Measurements from ENCODE around the gene GALT.

GALT gene

DNA sequence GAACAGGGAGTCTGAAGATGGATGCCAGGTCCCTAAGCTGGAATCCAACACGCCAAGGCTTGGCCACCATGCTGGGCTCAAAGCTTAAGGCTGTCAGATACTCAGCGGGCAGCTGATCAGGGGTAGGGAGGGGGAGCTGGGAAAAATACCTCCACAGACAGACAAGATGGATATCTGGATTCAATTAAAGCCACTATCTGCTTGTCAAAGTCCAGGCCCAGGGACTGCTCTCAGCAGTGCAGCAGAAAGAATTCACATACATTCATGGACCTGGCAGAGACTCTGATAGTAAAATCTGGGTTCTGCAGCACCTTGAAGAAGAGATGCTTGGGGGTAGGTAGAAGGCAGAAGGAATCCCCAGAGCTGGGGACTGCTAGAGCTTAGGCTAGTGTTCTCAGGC lies 31.3 kb upstream of the GALT start:
- no peak for TF ChIP-seq ZNF274 (IDR thresholded peaks at IDR 0.05; ENCODE audit: low read depth, low read length)
- no peak overlapping the region for H3K4me3 ChIP-seq (ENCODE audit: low read length)

DNA sequence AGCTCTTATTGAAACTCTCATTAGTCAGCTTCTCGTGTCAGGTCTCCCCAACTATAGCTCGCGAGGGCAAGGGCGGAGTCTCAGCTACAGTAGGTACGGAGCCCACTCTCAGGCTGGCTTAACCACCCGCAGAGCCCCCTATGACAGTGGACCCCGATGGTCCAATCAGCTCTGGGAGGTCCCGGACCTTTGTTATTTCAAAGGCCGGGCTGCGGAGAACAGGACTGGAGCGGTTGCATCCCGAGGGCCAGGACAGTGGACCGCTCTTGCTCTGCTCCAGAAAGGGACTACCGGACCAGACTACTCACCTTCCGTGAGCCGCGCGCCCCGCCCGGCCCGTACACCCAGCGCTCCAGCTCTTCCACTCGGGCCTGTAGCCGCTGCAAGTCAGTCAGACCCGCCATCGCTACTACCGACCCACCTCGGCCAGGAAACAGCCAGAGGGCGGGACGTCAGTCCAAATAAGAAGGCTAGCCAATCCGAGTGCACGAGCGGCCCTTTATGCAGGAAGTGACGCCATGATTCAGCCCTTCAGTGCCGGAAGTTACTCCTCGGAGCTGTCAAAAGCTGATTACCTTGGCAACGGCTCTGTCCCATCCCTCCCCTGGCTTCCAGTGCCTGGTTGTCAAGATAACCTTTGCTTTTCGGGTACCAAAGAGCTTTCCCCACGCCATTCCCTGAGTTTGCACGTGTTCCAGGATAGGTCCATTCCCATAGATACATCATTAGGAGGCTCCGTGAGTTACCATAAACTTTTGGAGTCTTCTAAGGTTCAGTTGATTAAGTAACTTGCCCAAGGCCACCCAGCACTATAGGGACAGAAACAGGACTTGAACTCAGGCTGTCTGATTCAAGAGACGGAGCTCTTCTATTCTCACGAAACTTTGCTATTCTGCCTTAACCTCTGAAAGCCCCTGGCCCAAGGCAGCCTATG lies 26.1 kb upstream of the GALT start, which contains the start of gene DCTN3:
Gene DCTN3, minus strand, starts transcription at position 435 of the 934 bp plus-strand sequence. Its CDS starts 31 bp downstream, at position 404.
- H3K4me3 ChIP-seq (ENCODE audit: low read length), result peak within 1 kb of the TSS; percentile 91
- no peak for TF ChIP-seq ZNF274 (IDR thresholded peaks at IDR 0.05; ENCODE audit: low read depth, low read length)

DNA sequence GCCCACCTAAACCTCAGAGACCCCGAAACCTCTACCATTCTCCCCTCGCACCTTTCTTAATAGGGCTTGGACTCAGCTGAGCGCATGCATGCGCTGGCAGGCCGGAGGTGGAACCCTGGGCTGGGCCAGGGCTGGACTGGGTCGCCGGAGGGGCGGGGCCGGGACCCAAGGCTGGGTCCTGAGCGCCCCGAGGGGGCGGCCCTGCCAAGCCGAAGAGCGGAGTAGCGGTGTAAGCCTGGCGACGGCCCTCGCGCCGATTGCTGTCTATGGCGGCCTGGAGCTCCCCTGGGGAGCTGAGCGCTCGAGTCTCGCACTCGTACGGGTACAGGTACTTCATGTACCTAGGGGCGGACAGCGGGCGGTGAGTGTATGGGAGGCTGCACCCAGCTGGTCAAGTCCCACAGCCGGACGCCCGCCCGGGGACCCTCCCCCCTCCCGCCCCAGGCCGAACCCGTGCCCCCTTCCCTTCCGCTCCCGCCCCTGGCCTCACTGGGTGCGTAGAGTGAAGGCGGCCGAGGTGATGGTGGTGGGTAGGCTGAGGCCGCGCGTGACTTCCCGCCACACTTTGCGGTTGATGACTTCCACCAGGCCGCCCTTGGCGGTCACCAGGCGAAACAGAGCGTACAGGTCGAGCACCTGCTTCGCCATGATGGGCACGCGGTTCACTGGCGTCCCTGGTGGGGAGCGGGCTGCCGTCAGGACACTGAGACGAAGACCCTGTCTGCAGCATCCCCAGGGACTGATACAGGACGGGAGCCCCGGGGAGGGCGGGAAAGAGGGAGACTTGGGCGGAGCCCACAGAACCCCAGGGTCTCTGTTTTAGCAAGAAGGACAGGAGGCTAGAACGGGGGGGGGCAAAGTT lies 22.9 kb upstream of the GALT start:
- TF ChIP-seq ZNF274 (IDR thresholded peaks at IDR 0.05; ENCODE audit: low read depth, low read length), result no peak
- no peak overlapping the region for H3K4me3 ChIP-seq (ENCODE audit: low read length)

- TF ChIP-seq ZNF274 (IDR thresholded peaks at IDR 0.05; ENCODE audit: low read depth, low read length), result no peak
- H3K4me3 ChIP-seq (ENCODE audit: low read length), result no peak overlapping the region
Measured at GRCh38 chr9:34624475-34625185, 21.8 kb upstream of the GALT start.

- no peak for TF ChIP-seq ZNF274 (IDR thresholded peaks at IDR 0.05; ENCODE audit: low read depth, low read length)
- H3K4me3 ChIP-seq (ENCODE audit: low read length), result no peak overlapping the region
Measured at GRCh38 chr9:34625186-34625486, 21.3 kb upstream of the GALT start.

DNA sequence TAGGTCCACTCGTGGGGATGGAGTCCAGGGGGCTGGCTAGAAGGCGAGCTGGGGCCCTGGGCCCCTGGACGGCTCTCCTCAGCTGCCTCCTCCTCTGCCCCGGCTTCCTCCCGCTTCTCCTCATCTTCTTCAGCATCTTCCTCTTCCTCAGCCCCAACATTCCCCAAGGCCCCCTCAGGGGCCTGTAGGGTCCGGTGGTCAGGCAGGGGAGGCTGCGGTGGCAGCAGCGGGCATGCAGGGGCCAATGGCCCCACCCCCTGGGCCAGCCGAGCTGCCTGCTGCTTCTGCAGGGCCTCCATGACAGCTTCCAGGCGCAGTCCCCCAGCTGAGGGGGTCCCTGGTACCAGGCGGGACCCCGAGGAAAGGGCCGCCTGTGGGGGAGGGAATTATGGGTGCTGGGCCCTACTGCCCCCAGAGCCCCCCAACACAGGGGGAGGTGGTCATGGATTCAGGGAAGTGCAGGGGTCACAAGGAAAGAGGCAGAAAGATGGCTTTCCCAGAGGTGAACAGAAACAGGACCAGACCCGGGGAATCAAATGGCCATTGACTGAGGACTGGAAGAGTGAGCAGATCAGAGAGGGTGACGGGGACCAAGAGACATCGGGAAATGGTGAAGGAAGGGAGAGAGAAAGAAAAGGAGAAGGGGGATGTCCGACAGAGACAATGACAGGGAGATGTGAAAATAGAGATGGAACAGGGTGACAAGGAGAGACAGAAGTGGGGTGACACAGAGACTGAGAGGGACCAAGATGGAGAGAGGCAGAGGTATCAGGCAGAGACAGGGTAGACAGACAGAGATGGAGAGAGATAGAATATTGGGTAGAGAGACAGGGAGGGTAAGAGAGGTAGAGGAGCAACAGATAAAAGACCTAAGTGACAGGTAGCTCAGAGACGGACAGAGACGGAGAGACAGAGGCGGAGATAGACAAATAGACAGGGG lies 18.5 kb upstream of the GALT start:
- no peak for TF ChIP-seq ZNF274 (IDR thresholded peaks at IDR 0.05; ENCODE audit: low read depth, low read length)
- no peak overlapping the region; the same call in 1 of the 2 replicates for H3K4me3 ChIP-seq (ENCODE audit: low read length)

DNA sequence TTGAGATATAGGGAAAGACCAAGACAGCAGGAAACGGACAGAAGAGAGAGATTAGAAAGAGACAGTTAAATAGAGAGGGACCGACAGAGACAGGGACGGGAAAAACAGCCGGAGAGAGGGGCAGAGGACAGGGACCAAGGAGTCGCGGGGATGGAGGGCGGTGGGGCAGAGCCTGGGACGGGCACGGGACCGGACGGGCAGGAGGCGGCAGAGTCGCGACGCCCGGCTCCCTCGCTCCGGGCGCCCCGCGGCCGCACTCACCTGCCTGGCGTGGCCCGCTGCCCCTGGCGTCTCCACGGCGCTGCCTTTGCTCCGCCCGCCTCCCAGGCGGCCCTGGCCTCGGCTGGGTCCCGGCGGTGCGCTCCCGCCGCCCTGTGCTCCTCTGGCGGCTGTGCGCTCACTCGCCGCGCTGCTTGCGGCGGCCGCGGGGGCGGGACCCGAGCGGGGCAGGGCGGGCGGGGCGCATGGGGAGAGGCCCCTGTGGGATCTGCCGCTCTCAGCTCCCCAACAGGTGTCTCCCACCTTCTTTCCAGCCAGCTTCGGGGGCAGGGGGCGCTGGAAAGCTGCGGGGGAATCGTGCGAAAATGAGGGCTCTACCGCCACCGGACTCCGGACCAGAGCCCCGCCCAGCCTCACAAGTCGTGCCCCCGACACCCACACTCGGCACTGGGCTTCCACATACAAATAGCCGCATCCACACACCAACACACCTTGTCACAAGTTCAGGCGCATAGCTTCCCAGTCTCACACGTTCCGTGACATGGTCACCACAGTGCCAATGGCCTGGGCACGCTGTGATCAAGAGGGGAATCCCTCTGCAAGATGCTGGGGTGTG lies 17.6 kb upstream of the GALT start, which contains the start of gene ARID3C:
Gene ARID3C, minus strand, starts transcription at position 411 of the 835 bp plus-strand sequence. CDS start 1,052 bp downstream, outside the sequence.
- H3K4me3 ChIP-seq (ENCODE audit: low read length), result no peak within 1 kb of the TSS; the same call in 1 of the 2 replicates
- TF ChIP-seq ZNF274 (IDR thresholded peaks at IDR 0.05; ENCODE audit: low read depth, low read length), result no peak

GRCh38 chr9:34629491-34629808 lies 17.0 kb upstream of the GALT start:
- no peak for TF ChIP-seq ZNF274 (IDR thresholded peaks at IDR 0.05; ENCODE audit: low read depth, low read length)
- H3K4me3 ChIP-seq (ENCODE audit: low read length), result no peak overlapping the region

DNA sequence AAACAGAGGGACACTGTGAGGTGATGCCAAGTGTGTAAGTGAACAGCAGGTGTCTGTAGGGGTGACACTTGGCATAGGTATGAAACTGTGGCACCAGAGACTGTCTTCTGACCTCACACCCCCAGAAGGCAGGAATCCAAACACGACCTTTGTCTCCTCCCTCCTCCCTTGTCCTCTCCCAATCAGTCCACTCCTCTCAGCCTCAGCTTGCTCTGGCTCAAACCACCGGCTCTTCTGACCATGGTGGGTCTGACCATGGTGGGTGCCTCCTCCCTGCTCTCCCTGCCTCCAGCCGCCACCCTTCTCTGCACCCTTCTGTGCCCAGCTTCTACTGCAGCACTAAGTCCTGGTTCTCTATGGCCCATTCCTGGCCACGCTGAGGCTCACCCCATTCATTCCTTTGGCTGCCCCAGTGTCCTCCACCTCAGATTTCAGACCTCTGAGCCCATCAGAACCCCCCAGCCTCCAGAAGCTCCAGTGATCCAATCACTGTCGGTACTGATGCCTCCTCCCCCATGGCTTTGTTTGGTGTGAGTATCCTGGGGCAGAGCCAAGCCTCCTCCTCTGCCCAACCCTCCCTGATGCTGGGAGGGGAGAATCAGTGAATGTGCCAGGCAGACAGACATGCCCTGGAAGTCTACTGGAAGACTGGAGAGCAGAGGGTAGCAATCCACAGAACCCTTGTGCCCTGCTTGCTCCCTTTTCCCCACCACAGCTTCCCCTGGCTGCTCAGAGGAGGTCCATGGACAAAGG lies 15.9 kb upstream of the GALT start:
- TF ChIP-seq ZNF274 (IDR thresholded peaks at IDR 0.05; ENCODE audit: low read depth, low read length), result no peak
- H3K4me3 ChIP-seq (ENCODE audit: low read length), result no peak overlapping the region

DNA sequence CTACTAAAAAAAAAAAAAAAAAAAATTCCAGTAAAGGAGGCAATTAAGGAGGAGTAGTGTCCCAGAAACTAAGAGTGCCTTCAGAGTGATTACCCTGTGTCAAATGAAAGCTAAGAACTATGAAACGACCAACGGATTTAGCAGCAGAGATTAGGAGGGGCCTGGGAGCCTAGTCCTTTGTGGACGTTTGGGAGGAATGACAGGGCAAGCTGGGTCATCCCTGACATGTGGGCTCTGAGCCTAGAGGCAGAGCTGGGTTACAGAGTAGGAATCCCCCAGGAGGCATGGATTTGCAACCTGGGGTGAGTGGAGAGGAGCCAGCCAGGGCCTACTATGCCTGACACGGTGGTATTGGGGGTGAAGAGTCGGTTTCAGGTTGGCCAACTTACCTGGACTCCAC lies 13.3 kb upstream of the GALT start:
- H3K4me3 ChIP-seq (ENCODE audit: low read length), result no peak overlapping the region
- TF ChIP-seq ZNF274 (IDR thresholded peaks at IDR 0.05; ENCODE audit: low read depth, low read length), result no peak

- no peak overlapping the region for H3K4me3 ChIP-seq (ENCODE audit: low read length)
- no peak for TF ChIP-seq ZNF274 (IDR thresholded peaks at IDR 0.05; ENCODE audit: low read depth, low read length)
Measured at GRCh38 chr9:34633851-34634550, 12.5 kb upstream of the GALT start.

All from GM08714 (cell line).